Spleen (tissue), 7 donors: ENCODE results near the gene AKT2.

Source experiments
- CTCF ChIP-seq, 11 experiments: fragments of 200-600 bp in 7 of 11; fragments of 450-650 bp in 4 of 11; sonication (generic) in 4 of 11; IDR thresholded peaks in 8 of 11; conservative IDR thresholded peaks in 3 of 11; 1 replicate in 7 of 11; 2 replicates in 4 of 11; pipeline versions ENCODE4 v1.4.0 to v1.8.0; 2016 to 2021; ENCODE audit warnings: antibody characterized with exemption in 11 of 11, inconsistent platforms in 4 of 11, mild to moderate bottlenecking in 1 of 11
- POLR2AphosphoS5 ChIP-seq, 3 donors: sonication (generic); formaldehyde crosslinking; IDR thresholded peaks; one replicate each; pipeline ENCODE4 v1.5.1; 2017; ENCODE audit warnings: antibody characterized with exemption in 3 of 3
- donor health status: DM: no; HTN: no; CAD: no; lungs with moderate emphysema.
- donor health status: DM: no; HTN: no; CAD: no.
- donor health status: DM: no; HTN: no; CAD: no.

GRCh38 chr19:40282920-40283319 is 2.2 kb downstream of the AKT2 start:
- TF ChIP-seq CTCF (IDR thresholded peaks at IDR 0.05 in 8 of 11, conservative IDR thresholded peaks at IDR 0.05 in 3 of 11) = no peak
- no peak for TF ChIP-seq POLR2AphosphoS5 (IDR thresholded peaks at IDR 0.05)
